GM15510 (cell line): ENCODE results near the gene HERC4.

ENCODE experiments used
- POLR2A ChIP-seq: IDR thresholded peaks from 3 replicates; pipeline ENCODE4 v1.6.1; 2011; ENCODE audit warnings: borderline replicate concordance; ENCODE audit not compliant: insufficient read length; ENCODE audit errors: extremely low read depth

HERC4 gene

GRCh38 chr10:68081916-68082315, 6.8 kb upstream of the HERC4 start:
- no peak for TF ChIP-seq POLR2A

- TF ChIP-seq POLR2A, result no peak
Measured at GRCh38 chr10:68080853-68081431, 5.9 kb upstream of the HERC4 start.

GRCh38 chr10:68079434-68079833, 4.4 kb upstream of the HERC4 start:
- no peak for TF ChIP-seq POLR2A

- TF ChIP-seq POLR2A, result no peak
Measured at GRCh38 chr10:68077026-68077425, 1.9 kb upstream of the HERC4 start.

- no peak for TF ChIP-seq POLR2A
Measured at GRCh38 chr10:68075550-68076004, 494 bp upstream of the HERC4 start.

- no peak for TF ChIP-seq POLR2A
Measured at GRCh38 chr10:68074031-68074774, 880 bp downstream of the HERC4 start.

- no peak for TF ChIP-seq POLR2A
Measured at GRCh38 chr10:68073631-68074030, 1.5 kb downstream of the HERC4 start.

GRCh38 chr10:68067508-68067907, 7.6 kb downstream of the HERC4 start:
- TF ChIP-seq POLR2A, result no peak

GRCh38 chr10:68067029-68067428, 8.1 kb downstream of the HERC4 start:
- no peak for TF ChIP-seq POLR2A

- no peak for TF ChIP-seq POLR2A
Measured at GRCh38 chr10:68053553-68053952, 21.5 kb downstream of the HERC4 start.

GRCh38 chr10:68052463-68052862, 22.6 kb downstream of the HERC4 start:
- TF ChIP-seq POLR2A, result no peak

GRCh38 chr10:68049289-68050078, 25.6 kb downstream of the HERC4 start:
- no peak for TF ChIP-seq POLR2A

- TF ChIP-seq POLR2A, result no peak
Measured at GRCh38 chr10:68047554-68048327, 27.3 kb downstream of the HERC4 start.

- no peak for TF ChIP-seq POLR2A
Measured at GRCh38 chr10:68047122-68047521, 28.0 kb downstream of the HERC4 start.

- no peak for TF ChIP-seq POLR2A
Measured at GRCh38 chr10:68046642-68047041, 28.4 kb downstream of the HERC4 start.

GRCh38 chr10:68043030-68043429, 32.1 kb downstream of the HERC4 start:
- no peak for TF ChIP-seq POLR2A

GRCh38 chr10:68032113-68032512, 43.0 kb downstream of the HERC4 start:
- no peak for TF ChIP-seq POLR2A
